Stimulated activated naive CD8-positive, alpha-beta T cell treated with anti-CD3 and anti-CD28 coated beads, Interleukin-15, Interleukin-2, amounts not matched to agents 100 ng/mL and 50 ng/mL, for 24 hours (primary cell): ENCODE data around the gene KIF23.

Source experiments
- H3K27ac Mint-ChIP-seq: one replicate; pipeline ENCODE4 v1.8.0; 2021; ENCODE audit warnings: mild to moderate bottlenecking, mixed read lengths
- H3K27me3 Mint-ChIP-seq: one replicate; pipeline ENCODE4 v1.8.0; 2021; ENCODE audit warnings: mixed read lengths
- H3K36me3 Mint-ChIP-seq: one replicate; pipeline ENCODE4 v1.8.0; 2021; ENCODE audit warnings: low read depth, mixed read lengths
- H3K4me1 Mint-ChIP-seq: one replicate; pipeline ENCODE4 v1.8.0; 2021; ENCODE audit warnings: low read depth, mixed read lengths
- H3K4me3 Mint-ChIP-seq: one replicate; pipeline ENCODE4 v1.8.0; 2021; ENCODE audit warnings: mild to moderate bottlenecking, mixed read lengths
- H3K9me3 Mint-ChIP-seq: one replicate; pipeline ENCODE4 v1.8.0; 2021; ENCODE audit warnings: mixed read lengths

The KIF23 gene

GRCh38 chr15:69476704-69477473 lies 62.7 kb downstream of the KIF23 start:
- Mint-ChIP-seq H3K4me3 (no peak overlapping the region), H3K4me1 (peaks cover 12% of the 10 kb centered on the region), H3K36me3 (peaks cover 6% of the 10 kb centered on the region), H3K27me3 (peaks cover 8% of the 10 kb centered on the region), H3K9me3 (peaks cover 6% of the 10 kb centered on the region), H3K27ac (no peak overlapping the region)

DNA sequence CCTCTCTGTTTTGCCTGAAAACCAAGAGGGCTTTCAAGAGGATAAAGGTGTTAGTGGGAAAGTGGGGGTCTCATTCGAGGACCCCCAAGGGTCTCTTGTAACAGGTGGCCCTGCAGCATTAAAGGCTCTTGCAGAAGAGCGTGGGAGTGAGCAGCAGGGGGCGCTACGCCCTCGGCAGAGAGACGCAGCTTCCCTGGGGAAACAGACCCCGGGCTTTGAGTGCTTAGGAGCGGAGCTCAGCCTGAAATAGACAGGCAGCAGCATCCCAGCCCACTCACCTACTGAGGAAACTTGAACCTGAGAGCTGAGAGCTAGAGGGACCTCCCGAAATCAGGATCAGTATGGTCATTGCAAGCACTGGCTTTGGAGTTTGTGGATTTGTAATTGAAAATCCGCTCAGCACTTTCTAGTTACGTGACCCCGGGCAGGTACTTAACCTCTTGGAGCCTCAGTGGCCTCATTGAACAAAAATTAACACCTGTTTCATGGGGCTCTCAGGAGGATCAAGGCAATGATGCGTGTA lies 64.2 kb downstream of the KIF23 start:
- peaks cover 8% of the 10 kb centered on the region for H3K27me3 Mint-ChIP-seq
- no peak overlapping the region for H3K4me3 Mint-ChIP-seq
- peaks cover 6% of the 10 kb centered on the region for H3K9me3 Mint-ChIP-seq
- no peak overlapping the region for H3K27ac Mint-ChIP-seq
- H3K36me3 Mint-ChIP-seq, result peaks cover 6% of the 10 kb centered on the region
- peaks cover 12% of the 10 kb centered on the region for H3K4me1 Mint-ChIP-seq

- Mint-ChIP-seq H3K4me3 (no peak overlapping the region), H3K27ac (no peak overlapping the region), H3K36me3 (peaks cover 6% of the 10 kb centered on the region), H3K4me1 (peaks cover 12% of the 10 kb centered on the region), H3K9me3 (peaks cover 6% of the 10 kb centered on the region), H3K27me3 (peaks cover 8% of the 10 kb centered on the region)
Measured at GRCh38 chr15:69479081-69479480, 64.9 kb downstream of the KIF23 start.

GRCh38 chr15:69479971-69480370 lies 65.8 kb downstream of the KIF23 start:
- Mint-ChIP-seq H3K36me3 (peaks cover 6% of the 10 kb centered on the region), H3K4me1 (peaks cover 12% of the 10 kb centered on the region), H3K27me3 (peaks cover 8% of the 10 kb centered on the region), H3K27ac (no peak overlapping the region), H3K9me3 (peaks cover 6% of the 10 kb centered on the region), H3K4me3 (no peak overlapping the region)

DNA sequence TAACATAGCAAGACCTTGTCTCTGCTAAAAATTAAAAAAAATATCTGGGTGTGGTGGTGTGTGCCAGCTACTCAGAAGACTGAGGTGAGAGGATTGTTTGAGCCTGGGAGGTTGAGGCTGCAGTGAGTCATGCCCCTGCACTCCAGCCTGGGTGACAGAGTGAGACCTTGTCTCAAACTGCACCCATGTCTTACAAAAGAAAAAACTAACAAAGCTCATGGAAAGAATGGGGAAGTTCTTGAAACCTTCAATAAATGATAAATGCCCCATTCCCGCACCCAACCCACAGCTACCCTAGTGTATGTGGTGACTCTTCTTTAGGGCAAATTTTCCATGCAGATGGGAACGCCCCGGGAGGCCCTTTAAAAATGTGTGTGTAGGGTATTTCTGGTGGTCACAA lies 66.8 kb downstream of the KIF23 start:
- Mint-ChIP-seq H3K27ac (no peak overlapping the region), H3K9me3 (peaks cover 8% of the 10 kb centered on the region), H3K36me3 (peaks cover 6% of the 10 kb centered on the region), H3K4me1 (peaks cover 12% of the 10 kb centered on the region), H3K4me3 (no peak overlapping the region), H3K27me3 (peaks cover 13% of the 10 kb centered on the region)

GRCh38 chr15:69482686-69483256 lies 68.6 kb downstream of the KIF23 start:
- Mint-ChIP-seq H3K27ac (no peak overlapping the region), H3K36me3 (peaks cover 6% of the 10 kb centered on the region), H3K4me1 (peaks cover 12% of the 10 kb centered on the region), H3K4me3 (no peak overlapping the region), H3K9me3 (peaks cover 9% of the 10 kb centered on the region), H3K27me3 (peaks cover 13% of the 10 kb centered on the region)

DNA sequence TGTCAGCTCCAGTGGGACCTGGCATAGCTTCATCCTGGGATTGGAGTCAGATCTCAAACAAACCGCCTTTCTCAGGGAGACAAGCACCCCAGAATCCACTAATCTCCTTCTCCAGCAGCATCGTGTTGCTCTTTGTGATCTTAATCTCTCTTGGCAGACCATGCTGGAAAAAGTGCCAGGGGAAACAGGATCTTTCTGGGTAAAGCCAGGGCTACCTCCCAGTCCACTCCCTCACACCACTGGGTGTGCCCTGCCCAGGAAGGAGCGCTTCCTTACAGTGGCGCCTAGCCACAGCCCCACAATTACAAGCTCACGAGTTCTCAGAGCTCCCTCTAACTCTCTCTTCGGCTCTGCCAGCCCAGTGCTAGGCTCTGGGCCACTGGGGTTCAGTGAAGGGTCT lies 70.7 kb downstream of the KIF23 start:
- peaks cover under 1% of the 10 kb centered on the region for H3K36me3 Mint-ChIP-seq
- peaks cover 8% of the 10 kb centered on the region for H3K27me3 Mint-ChIP-seq
- H3K4me1 Mint-ChIP-seq, result peaks cover 12% of the 10 kb centered on the region
- H3K9me3 Mint-ChIP-seq, result peaks cover 4% of the 10 kb centered on the region
- no peak overlapping the region for H3K27ac Mint-ChIP-seq
- H3K4me3 Mint-ChIP-seq, result no peak overlapping the region

DNA sequence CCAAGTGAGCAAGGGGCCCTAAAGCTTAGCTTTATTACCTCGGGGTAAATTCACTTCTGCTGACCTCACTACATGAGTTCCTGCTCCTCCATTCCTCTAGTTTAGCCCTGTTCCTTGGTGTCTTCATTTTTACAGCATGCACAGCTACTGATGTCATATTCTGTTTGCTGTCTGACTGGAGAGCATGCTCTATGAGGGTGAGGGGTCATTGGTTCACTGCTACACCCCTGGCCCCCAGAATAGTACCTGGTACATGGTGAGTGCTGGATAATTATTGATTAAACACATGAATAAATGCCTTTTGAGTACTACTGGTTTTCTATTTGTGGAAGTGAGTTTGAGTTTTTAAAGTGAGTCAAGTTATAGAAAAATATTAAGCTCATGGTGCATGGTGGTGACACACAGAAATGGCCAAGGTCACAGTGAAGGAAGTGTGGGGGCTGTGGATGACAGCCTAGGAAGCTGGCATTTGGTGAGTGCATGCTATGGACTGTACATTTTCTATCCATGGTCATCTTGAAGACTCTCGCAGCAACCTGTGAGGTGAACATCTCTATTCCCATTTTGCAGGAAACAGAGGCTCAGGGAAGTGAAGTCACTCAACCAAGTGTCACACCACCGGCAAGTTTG lies 72.4 kb downstream of the KIF23 start:
- H3K27ac Mint-ChIP-seq, result no peak overlapping the region
- no peaks in the 10 kb centered on the region for H3K4me1 Mint-ChIP-seq
- peaks cover 7% of the 10 kb centered on the region for H3K27me3 Mint-ChIP-seq
- H3K36me3 Mint-ChIP-seq, result no peaks in the 10 kb centered on the region
- H3K4me3 Mint-ChIP-seq, result no peak overlapping the region
- peaks cover 3% of the 10 kb centered on the region for H3K9me3 Mint-ChIP-seq

- Mint-ChIP-seq H3K27ac (no peak overlapping the region), H3K9me3 (peaks cover 3% of the 10 kb centered on the region), H3K36me3 (no peaks in the 10 kb centered on the region)
Measured at GRCh38 chr15:69489073-69489571, 75.0 kb downstream of the KIF23 start.

DNA sequence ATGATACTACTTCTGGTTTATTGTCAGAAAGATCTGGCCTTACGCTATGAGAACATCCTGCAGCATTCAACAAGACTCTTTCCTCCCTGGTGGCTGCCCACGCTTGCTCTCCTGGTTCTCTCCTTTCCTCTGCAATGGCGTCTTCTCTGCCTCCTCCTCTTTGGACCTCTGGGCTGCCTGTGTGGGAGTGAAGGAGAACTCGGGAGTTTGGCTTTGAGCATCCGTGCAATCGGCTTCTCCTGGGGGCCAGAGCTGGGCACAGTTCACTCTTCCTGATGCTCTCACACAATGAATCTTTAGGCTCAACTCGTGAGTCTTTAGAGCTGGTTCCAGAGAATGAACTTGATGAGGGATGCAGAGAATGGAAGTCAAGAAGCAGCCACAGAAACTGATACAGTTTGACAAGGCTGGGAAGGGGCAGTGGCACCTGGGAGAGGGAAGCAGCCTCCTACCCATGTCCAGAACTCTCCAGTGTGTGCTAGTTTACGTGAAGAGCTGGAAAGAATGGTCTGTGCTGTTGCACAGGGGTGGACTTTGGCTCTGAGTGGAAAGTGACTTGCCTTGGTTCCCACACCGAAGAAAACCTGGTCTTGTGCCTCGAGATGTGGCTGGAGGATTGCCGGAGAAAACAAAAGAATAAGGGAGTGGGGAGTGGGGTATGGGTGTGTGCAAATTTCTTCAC lies 76.3 kb downstream of the KIF23 start:
- H3K27me3 Mint-ChIP-seq, result no peaks in the 10 kb centered on the region
- H3K4me1 Mint-ChIP-seq, result no peaks in the 10 kb centered on the region
- H3K27ac Mint-ChIP-seq, result no peak overlapping the region
- no peaks in the 10 kb centered on the region for H3K36me3 Mint-ChIP-seq
- H3K4me3 Mint-ChIP-seq, result no peak overlapping the region
- H3K9me3 Mint-ChIP-seq, result peaks cover 3% of the 10 kb centered on the region

More at GRCh38 chr15:69489073-69489571, 75.0 kb downstream of the KIF23 start:
- H3K4me3 Mint-ChIP-seq, result no peak overlapping the region
- peaks cover 7% of the 10 kb centered on the region for H3K27me3 Mint-ChIP-seq
- H3K4me1 Mint-ChIP-seq, result no peaks in the 10 kb centered on the region

DNA sequence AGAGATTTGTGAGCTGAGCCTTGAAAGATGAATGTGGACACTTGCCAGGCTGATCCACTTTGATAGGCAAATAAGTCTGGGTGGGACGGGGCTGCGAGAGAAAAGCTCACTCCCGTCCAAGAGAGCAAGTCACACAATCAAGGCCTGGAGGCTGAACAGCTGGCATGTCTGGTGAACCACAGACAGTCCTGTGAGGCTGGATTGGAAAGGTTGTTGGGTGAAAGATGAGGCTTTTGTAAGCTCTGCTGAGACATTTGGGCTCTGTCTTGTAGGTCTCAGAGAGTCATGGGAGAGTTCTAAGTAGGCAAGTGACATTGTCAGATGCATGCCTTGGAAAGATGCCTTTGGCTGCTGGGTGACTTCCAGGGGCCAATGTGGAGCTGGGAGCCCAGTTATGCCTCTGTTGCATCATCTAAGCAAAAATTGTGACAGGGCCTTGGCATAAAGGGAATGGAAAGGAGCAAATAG lies 76.9 kb downstream of the KIF23 start:
- H3K4me1 Mint-ChIP-seq, result no peaks in the 10 kb centered on the region
- H3K4me3 Mint-ChIP-seq, result no peak overlapping the region
- H3K27ac Mint-ChIP-seq, result no peak overlapping the region
- no peaks in the 10 kb centered on the region for H3K9me3 Mint-ChIP-seq
- no peaks in the 10 kb centered on the region for H3K27me3 Mint-ChIP-seq
- no peaks in the 10 kb centered on the region for H3K36me3 Mint-ChIP-seq

- Mint-ChIP-seq H3K27me3 (no peaks in the 10 kb centered on the region), H3K9me3 (no peaks in the 10 kb centered on the region), H3K4me1 (peaks cover 11% of the 10 kb centered on the region), H3K27ac (no peak overlapping the region), H3K4me3 (no peak overlapping the region), H3K36me3 (no peaks in the 10 kb centered on the region)
Measured at GRCh38 chr15:69493406-69493805, 79.3 kb downstream of the KIF23 start.

GRCh38 chr15:69496001-69496400 lies 81.9 kb downstream of the KIF23 start:
- H3K4me1 Mint-ChIP-seq, result peaks cover 11% of the 10 kb centered on the region
- H3K36me3 Mint-ChIP-seq, result no peaks in the 10 kb centered on the region
- H3K27me3 Mint-ChIP-seq, result no peaks in the 10 kb centered on the region
- H3K9me3 Mint-ChIP-seq, result no peaks in the 10 kb centered on the region
- H3K4me3 Mint-ChIP-seq, result no peak overlapping the region
- no peak overlapping the region for H3K27ac Mint-ChIP-seq

GRCh38 chr15:69497076-69497475 lies 82.9 kb downstream of the KIF23 start:
- Mint-ChIP-seq H3K27me3 (no peaks in the 10 kb centered on the region), H3K27ac (no peak overlapping the region), H3K4me1 (peaks cover 11% of the 10 kb centered on the region), H3K4me3 (no peak overlapping the region), H3K36me3 (no peaks in the 10 kb centered on the region), H3K9me3 (no peaks in the 10 kb centered on the region)
